ENCODE data around the gene MITF.

The MITF gene

GRCh38 chr3:69781593-69781992, 42.3 kb downstream of the MITF start:
- H3K4me3 ChIP-seq (ENCODE audit: low read depth, low read length), result no peak overlapping the region
- DNase-seq (ENCODE audit: low read depth), result no peak
- no peak for TF ChIP-seq CTCF (IDR thresholded peaks at IDR 0.05; ENCODE audit: control insufficient read depth, extremely low read depth, insufficient read depth)

DNA sequence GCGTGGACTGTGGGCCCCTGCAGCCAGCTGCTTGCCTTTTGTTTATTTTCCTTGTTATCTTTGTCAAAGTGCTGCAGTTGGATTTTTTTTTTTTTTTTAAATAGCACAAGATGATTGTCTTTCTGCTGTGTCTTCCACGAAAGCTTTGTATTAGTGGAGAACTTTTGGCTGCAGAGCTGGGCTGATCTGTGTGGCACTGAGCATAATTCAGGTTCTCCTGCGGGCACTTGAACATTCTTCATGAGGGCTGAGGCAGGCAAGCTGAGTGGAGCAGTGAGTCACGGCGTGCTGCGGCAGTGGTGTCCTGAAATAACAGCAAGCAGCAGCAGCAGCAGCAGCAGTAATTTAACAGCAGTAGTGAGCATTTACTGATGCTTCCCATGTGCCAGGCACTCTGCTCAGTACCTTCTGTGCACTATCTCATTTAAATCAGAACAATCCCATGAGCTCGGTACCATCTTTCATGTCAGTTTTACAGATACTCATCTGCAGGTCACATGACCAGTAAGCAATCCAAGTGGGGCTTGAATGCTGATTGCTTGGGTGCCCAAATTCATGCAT, 45.8 kb downstream of the MITF start:
- no peak for TF ChIP-seq CTCF (IDR thresholded peaks at IDR 0.05; ENCODE audit: control insufficient read depth, extremely low read depth, insufficient read depth)
- DNase-seq (ENCODE audit: low read depth), result no peak
- no peak overlapping the region for H3K4me3 ChIP-seq (ENCODE audit: low read depth, low read length)

GRCh38 chr3:69785769-69786320, 46.6 kb downstream of the MITF start:
- no peak for DNase-seq (ENCODE audit: low read depth)
- TF ChIP-seq CTCF (IDR thresholded peaks at IDR 0.05; ENCODE audit: control insufficient read depth, extremely low read depth, insufficient read depth), result no peak
- no peak overlapping the region for H3K4me3 ChIP-seq (ENCODE audit: low read depth, low read length)

DNA sequence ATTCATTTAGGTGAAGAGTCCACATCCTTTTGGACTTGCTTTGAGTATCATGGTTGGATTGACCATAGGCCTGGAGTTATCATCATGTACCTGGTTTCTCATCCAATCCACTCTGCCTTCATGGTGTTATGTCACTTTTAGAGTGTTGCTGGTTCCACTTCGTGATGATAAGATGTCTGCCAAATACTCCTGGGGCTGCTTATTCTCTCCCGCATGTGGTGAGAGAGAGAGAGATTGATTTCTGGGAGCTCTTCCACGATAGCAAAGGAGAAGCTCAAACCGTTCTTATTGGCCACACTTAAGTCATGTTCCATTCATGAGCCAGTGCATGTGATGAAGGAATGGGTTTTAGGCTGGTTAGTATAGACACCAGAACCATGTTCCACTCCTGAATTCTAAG, 47.6 kb downstream of the MITF start:
- no peak for DNase-seq (ENCODE audit: low read depth)
- H3K4me3 ChIP-seq (ENCODE audit: low read depth, low read length), result no peak overlapping the region
- no peak for TF ChIP-seq CTCF (IDR thresholded peaks at IDR 0.05; ENCODE audit: control insufficient read depth, extremely low read depth, insufficient read depth)

DNA sequence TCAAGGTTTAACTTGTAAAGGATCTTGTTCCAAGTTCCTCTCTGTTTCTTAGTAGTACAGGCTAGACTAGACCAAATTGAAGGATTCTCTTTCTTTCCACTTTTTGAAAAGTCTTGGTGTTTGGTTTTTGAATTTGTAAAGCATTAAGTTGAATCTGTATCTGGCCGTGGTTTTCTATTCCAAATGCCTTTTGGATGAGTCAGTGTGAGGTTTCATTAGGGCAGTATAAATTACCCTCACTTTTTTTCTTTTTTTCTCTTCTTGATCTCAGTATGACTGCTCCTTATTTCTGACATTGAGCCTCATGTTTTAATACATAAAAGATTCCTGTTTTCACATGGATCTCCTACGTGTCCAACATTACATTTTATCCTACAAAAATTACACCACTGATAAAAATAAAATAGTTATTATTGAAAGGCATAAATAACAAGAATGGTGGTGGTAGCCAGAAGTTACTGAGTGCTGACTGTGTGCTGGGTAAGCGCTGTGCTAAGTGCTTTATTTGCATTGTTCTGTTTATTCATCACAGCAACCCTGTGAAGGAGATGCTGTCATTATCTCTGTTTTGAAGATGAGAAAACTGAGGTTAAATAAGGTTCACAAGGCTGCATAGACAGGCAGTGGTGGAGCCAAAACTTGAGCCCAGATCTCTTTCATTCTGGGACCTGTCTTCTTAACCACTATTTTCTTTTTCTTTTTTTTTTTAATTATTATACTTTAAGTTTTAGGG, 48.3 kb downstream of the MITF start:
- no peak for TF ChIP-seq CTCF (IDR thresholded peaks at IDR 0.05; ENCODE audit: control insufficient read depth, extremely low read depth, insufficient read depth)
- H3K4me3 ChIP-seq (ENCODE audit: low read depth, low read length), result no peak overlapping the region
- no peak for DNase-seq (ENCODE audit: low read depth)

- TF ChIP-seq CTCF (IDR thresholded peaks at IDR 0.05; ENCODE audit: control insufficient read depth, extremely low read depth, insufficient read depth), result no peak
- H3K4me3 ChIP-seq (ENCODE audit: low read depth, low read length), result no peak overlapping the region
- DNase-seq (ENCODE audit: low read depth), result no peak
These were observed 51.8 kb downstream of the MITF start for GRCh38 chr3:69791106-69791505.
